ENCODE results near the gene SLMAP. TPM values are rescaled to one million over a fixed set of nuclear protein-coding genes. Genes with fewer than 3 reads are reported as not detected.

SLMAP gene
- total RNA-seq, 4 donors from 2014 or later, result 399 to 519 (median 464) TPM

DNA sequence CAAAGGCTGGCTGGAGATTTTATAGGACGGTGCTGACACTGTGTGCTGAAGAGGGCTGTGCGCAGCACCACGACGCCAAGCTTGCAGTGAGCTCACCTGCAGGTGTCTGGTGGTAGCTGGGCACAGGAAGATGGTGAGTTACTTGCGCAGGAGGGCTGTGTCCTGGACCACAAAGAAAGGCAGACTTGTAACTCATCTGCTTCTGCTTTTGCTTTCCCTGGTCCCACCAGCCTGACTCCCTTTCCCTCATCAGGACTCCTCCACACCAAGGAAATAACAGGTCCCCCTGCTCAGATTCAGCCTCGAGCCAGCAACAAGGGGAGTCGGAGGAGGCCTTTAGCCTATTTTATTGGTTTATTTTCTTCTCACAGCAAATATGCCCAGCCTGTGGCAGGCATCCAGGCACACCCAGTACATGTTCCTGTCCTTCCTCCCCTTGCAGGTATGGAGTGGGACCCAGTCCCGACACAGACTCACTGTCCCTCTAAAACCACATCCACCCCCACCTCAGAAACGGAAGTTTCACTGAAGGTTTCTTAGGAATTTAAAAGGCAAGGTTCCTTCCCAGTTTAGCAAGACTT lies 216.5 kb downstream of the SLMAP start:
- Histone ChIP-seq H3K4me1 (peaks cover 23 to 40% (median 33%) of the 10 kb centered on the region in 4 donors), H3K27me3 (no peaks in the 10 kb centered on the region), H3K9me3 (no peaks in the 10 kb centered on the region), H3K4me3 (no peak overlapping the region), H3K27ac (replicated peaks in 1 of 4) (peak overlapping the region; percentile 26 to 48 (median 38)), H3K36me3 (no peaks in the 10 kb centered on the region)
- TF ChIP-seq, protein P1, sequence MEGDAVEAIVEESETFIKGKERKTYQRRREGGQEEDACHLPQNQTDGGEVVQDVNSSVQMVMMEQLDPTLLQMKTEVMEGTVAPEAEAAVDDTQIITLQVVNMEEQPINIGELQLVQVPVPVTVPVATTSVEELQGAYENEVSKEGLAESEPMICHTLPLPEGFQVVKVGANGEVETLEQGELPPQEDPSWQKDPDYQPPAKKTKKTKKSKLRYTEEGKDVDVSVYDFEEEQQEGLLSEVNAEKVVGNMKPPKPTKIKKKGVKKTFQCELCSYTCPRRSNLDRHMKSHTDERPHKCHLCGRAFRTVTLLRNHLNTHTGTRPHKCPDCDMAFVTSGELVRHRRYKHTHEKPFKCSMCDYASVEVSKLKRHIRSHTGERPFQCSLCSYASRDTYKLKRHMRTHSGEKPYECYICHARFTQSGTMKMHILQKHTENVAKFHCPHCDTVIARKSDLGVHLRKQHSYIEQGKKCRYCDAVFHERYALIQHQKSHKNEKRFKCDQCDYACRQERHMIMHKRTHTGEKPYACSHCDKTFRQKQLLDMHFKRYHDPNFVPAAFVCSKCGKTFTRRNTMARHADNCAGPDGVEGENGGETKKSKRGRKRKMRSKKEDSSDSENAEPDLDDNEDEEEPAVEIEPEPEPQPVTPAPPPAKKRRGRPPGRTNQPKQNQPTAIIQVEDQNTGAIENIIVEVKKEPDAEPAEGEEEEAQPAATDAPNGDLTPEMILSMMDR (IDR thresholded peaks at IDR 0.05), result no peak
- TF ChIP-seq EP300 (IDR thresholded peaks at IDR 0.05) (no peak), POLR2AphosphoS5 (IDR thresholded peaks at IDR 0.05) (no peak), POLR2A (IDR thresholded peaks at IDR 0.05; ENCODE audit: low read depth) (no peak)
- WGBS, result 65% methylated on average over 9 of the region's 9 CpGs
- DNase-seq (ENCODE audit: extremely low spot score), result no peak
- intact Hi-C loops (cut with DNase I), result no loop called here

GRCh38 chr3:57973715-57974477 lies 217.8 kb downstream of the SLMAP start:
- Histone ChIP-seq H3K36me3 (no peaks in the 10 kb centered on the region), H3K4me1 (peaks cover 28 to 50% (median 36%) of the 10 kb centered on the region in 4 donors), H3K27me3 (no peaks in the 10 kb centered on the region), H3K4me3 (no peak overlapping the region), H3K9me3 (no peaks in the 10 kb centered on the region), H3K27ac (replicated peaks in 1 of 4) (peak overlapping the region in 1 of 4 donors; percentile 5)
- 96% methylated on average over 13 of the region's 13 CpGs for WGBS
- intact Hi-C loops (cut with DNase I), result no loop called here
- DNase-seq (ENCODE audit: extremely low spot score), result no peak
- TF ChIP-seq EP300 (IDR thresholded peaks at IDR 0.05), result no peak
- TF ChIP-seq, protein P1 (IDR thresholded peaks at IDR 0.05), result no peak
- no peak for TF ChIP-seq POLR2AphosphoS5 (IDR thresholded peaks at IDR 0.05)
- TF ChIP-seq POLR2A (IDR thresholded peaks at IDR 0.05; ENCODE audit: low read depth), result no peak

- peak overlapping the region in 2 of 4 donors; percentile 5 to 31 for H3K27ac ChIP-seq (replicated peaks in 1 of 4)
- DNase-seq (ENCODE audit: extremely low spot score), result no peak
- H3K4me1 ChIP-seq, result peaks cover 28 to 44% (median 30%) of the 10 kb centered on the region in 4 donors
- H3K27me3 ChIP-seq, result no peaks in the 10 kb centered on the region
- H3K9me3 ChIP-seq, result no peaks in the 10 kb centered on the region
- H3K4me3 ChIP-seq, result no peak overlapping the region
- no peaks in the 10 kb centered on the region for H3K36me3 ChIP-seq
- intact Hi-C loops (cut with DNase I), result no loop called here
- peak; percentile 39 to 59 for TF ChIP-seq POLR2AphosphoS5 (IDR thresholded peaks at IDR 0.05)
- TF ChIP-seq, protein P1 (IDR thresholded peaks at IDR 0.05), result no peak
- WGBS, result 67% methylated on average over 6 of the region's 6 CpGs
These were observed 218.8 kb downstream of the SLMAP start for GRCh38 chr3:57974796-57975388.

DNA sequence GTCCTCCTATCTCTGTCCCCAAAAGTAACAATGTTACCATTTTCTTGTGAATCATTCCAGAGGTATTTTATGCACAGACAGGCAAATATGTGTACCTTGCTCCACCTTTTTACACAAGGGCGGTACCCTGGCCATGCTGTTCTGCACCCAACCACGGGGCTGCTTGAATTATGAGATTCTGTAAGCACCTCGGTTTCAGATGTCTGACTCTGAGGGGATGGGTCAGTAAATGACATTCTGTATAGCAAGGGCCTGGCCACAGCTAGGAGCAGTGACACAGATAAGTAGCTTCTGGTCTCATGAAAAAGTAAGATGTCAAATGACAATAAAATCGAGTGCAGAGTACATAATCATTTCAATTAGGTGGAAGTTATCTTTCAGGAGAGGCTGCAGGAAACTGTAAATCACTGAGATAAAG lies 221.7 kb downstream of the SLMAP start:
- H3K36me3 ChIP-seq, result no peaks in the 10 kb centered on the region
- no peaks in the 10 kb centered on the region for H3K27me3 ChIP-seq
- peak overlapping the region in 1 of 4 donors; percentile 11 for H3K27ac ChIP-seq (replicated peaks in 1 of 4)
- no peak for DNase-seq (ENCODE audit: extremely low spot score)
- TF ChIP-seq, protein P1 (IDR thresholded peaks at IDR 0.05), result no peak
- TF ChIP-seq EP300 (IDR thresholded peaks at IDR 0.05) (no peak), POLR2A (IDR thresholded peaks at IDR 0.05; ENCODE audit: low read depth) (no peak), POLR2AphosphoS5 (IDR thresholded peaks at IDR 0.05) (no peak)
- no peak overlapping the region for H3K4me3 ChIP-seq
- WGBS, result 55% methylated on average over 4 of the region's 4 CpGs
- intact Hi-C loops (cut with DNase I), result no loop called here
- H3K9me3 ChIP-seq, result no peaks in the 10 kb centered on the region
- peaks cover 13 to 35% (median 23%) of the 10 kb centered on the region in 4 donors for H3K4me1 ChIP-seq

All from esophagus muscularis mucosa (tissue), 4 donors.